HG02610 (cell line): Measurements from ENCODE around the gene AVPR1A.
A peak's percentile ranks its signal among the peaks of the same experiment; 100 is the strongest.
"Not testable (repeated sequence)": the region's sequence is repeated elsewhere in the genome, so short reads cannot be mapped to it uniquely, and the experiment has no call there.

Source experiments
- ATAC-seq: cut with Tn5 transposase; IDR thresholded peaks from one replicate; pipeline ENCODE4 v1.9.1; 2021; ENCODE audit warnings: mild to moderate bottlenecking, moderate library complexity; ENCODE audit not compliant: unreplicated experiment

Gene AVPR1A

DNA sequence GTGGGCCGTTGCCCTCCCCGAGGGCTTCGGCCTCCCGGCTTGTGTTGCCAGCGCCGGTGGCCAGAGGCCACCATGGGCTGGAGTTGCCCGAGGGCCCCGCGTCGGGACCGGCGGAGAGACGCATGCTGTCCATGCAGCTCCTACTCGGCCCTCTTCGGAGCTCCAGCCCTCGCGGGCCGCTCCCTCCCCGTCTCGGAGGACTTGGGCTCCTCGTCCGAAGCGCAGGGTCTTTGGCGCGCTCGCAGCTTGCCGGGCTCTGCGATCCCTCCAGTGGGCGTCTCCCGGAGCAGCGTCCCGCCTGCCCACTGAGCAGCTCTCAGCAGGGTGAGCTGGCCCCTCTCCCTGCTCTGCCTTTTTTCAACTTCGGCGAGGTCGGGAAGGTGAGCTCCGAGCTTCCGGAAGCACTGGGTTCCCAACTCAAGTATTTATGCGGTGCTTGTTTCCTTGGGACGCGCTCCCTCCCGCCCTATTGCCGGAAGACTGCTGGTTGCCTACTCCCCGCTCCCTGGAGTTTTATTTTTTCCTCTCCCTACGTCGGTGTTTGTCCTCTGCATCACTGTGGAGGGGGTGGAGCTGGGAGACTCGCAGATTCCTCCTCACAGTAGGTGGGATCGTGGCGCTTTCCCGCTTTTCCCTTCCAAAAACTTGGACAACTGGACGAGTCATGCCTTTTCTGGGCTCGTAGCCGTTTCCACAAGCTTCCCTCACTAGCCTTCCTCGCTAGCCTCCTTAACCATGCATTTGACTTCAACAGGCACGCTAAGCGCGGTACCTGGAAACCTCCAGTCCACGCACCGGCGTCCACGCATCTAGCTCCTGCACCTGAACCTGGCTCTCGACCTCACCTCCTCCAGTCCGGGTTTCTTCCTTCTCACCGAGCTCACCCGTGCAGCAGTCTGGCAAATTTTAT is at the start of gene AVPR1A:
Gene AVPR1A, minus strand, starts transcription at position 489 of the 910 bp plus-strand sequence. Its CDS starts 365 bp downstream, at position 124.
- no peak for ATAC-seq

DNA sequence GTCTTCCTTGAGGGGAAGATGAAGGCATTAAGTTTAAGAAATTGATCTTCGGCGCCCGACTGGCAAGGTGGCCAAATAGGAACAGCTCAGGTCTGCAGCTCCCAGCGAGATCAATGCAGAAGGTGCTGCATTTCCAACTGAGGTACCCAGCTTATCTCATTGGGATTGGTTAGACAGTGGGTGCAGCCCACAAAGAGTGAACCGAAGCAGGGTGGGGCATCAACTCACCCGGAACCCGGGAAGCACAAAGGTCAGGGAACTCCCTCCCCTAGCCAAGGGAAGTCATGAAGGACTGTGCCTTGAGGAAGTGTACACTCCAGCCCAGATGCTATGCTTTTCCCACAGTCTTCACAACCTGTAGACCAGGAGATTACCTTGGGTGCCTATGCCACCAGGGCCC is 45.2 kb upstream of the AVPR1A start:
- no peak for ATAC-seq

DNA sequence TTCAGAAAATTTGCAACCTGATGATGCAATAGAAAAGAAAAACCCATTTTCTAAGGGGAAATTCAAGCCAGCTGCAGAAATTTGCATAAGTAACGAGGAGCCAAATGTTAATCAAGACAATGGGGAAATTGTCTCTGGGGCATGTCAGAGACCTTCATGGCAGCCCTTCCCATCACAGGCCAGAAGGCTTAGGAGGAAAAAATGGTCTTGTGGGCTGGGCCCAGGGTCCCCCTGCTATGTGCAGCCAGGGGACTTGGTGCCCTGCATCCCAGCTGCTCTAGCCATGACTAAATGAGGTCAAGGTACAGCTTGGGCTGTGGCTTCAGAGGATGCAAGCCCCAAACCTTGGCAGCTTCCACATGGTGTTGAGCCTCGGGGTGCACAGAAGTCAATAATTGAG is 28.2 kb upstream of the AVPR1A start:
- no peak for ATAC-seq

DNA sequence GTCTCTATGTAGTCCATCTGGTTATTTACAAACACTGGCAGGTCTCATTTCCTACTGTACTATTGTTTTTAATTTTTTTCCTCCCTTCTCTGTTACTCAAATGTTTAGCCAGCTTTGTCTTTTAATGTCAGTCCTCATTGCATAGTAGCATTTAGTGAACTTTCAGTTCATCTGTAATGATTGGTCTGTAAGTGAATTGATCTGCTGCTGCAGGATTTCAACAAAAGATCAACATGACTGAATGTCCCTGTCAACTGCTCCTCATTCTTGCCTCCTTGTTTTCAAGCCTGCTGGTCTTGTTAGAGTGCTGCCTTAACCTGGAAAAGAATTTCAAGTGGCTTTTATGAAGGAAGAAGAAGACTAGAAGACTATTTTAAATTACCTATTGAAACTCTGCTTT is 19.3 kb upstream of the AVPR1A start:
- ATAC-seq: no peak

DNA sequence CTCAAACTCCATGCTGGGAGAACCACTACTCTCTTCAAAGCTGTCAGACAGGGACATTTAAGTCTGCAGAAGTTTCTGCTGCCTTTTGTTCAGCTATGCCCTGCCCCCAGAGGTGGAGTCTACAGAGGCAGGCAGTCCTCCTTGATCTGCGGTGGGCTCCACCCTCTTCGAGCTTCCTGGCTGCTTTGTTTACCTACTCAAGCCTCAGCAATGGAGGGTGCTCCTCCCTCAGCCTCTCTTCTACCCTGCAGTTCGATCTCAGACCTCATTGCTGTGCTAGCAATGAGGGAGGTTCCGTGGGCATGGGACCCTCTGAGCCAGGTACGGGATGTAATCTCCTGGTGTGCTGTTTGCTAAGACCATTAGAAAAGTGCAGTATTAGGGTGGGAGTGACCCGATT is 16.7 kb upstream of the AVPR1A start:
- ATAC-seq: not testable (repeated sequence)

DNA sequence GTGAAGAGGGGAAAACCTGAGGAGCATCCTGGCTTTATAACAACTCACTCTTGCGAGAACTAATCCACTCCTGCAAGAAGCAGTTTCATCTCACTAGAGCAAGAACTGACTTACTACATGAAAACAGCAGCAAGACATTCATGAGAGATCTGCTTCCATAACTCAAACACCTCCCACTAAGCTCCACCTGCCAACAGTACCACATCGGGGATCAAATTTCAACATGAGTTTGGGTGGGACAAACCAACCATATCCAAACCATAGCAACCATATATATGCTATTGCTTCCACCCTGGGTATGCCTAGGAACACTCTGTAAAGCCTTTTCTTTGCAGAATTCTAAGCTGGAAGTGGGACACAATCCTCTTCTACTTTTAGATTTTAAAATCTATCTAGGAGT is 13.9 kb upstream of the AVPR1A start:
- no peak for ATAC-seq

DNA sequence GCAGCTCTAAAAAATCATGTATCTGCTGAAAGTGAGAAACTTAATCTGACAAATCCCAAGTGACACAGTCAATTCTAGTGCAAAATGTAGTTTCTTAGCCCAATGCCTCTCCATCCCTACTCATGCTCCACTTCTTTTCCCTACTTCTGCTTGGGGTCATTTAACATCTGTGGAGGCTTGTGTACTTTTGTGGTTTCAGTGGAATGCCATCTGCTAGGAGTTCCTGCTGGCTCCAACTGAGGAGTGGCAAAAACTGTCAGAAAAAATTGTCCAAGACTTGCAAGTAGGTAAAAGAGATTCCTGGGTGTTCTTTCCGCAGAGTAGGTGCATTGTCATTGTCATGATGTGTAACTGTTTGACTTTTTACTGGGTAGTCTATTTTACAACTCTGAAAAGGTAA is 12.5 kb upstream of the AVPR1A start:
- no peak for ATAC-seq

DNA sequence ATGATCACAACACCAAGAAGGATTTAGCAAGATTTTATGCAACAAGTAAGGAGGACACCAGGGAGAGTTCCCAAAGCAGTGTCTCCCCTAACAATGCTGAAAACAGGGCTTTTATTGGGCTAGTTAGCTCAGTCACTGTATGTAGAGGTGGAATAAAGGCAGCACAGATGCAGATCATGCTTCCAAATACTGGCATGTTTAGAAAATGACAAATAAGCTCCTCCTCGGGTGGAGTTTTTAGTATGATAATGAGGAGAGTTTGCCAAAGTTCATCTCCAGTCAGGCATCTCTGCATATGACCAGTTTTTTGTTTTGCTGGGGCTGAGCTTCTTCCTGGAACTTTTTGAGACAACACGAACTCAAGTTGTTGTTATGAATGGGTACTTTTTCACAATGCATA is 4.4 kb upstream of the AVPR1A start:
- ATAC-seq: no peak

DNA sequence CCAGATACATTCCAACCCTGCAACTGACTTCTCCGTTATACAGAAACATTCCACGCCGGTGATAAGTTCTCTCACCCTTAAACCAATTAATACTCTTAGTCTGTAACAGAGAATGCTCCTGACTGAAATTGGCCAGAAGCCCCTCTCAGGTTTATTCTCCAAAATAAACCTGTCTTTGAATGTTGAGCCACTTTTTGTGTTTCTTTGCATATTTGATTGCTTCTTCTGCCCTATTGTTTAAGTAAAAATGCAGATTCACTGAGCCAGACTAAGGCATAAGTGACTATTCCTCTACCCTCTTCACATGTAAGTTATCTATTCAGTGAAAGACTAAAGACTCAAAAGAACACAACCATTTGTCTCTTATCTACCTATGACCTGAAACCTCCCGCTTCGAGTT is 3.6 kb upstream of the AVPR1A start:
- ATAC-seq: no peak

DNA sequence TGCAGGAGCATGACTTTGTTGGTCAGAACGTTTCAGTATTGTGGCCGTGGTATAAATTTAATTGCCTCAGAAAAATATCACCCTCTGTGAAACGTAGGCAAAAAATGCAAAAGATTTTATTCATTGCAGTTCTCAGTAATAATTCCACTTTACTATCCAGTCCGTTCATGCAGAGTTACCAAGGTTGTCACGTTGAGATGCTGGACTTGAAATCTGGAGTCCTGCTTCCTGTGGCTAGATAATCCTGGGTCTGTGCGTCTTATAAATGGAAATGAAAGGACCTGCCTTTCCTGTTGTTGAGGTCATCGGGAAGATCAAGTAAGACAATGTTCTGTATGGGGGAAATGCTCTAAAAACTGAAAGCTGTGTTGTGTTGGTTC is 1.3 kb upstream of the AVPR1A start:
- ATAC-seq: no peak

DNA sequence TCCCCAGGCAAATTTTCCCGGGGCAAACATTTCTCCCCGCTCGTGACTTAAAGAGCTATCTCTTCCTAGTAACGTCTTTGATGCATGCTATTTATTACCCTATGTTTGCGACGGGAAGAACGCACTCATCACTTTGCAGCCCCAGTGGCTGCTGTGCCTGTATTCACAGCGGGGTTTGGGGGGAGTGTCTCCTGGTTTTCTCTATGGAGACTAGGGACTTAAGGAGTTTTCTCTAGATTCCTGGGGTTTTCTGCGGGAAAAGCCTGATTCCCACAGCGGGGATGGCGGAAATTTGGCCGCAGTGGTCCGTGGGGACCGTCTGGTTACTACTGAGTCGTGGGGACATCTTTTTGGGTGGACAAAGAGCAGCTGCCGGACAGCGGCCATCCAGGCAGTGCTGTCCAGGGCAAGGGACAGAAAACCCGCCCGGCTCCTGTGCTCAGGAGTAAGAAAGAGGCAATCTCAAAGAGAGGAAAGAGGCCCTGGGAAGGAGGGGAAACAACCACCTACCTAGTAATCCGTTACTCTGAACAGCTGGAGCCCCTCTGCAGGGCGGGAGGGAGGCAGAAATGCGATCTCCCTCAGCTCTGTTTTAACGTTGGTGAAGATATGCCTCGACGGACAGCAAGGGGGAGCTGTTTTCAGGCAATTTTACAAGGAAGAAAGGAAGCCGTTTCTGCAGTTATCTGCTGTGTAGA is 771 bp upstream of the AVPR1A start:
- ATAC-seq: peak; percentile 54

DNA sequence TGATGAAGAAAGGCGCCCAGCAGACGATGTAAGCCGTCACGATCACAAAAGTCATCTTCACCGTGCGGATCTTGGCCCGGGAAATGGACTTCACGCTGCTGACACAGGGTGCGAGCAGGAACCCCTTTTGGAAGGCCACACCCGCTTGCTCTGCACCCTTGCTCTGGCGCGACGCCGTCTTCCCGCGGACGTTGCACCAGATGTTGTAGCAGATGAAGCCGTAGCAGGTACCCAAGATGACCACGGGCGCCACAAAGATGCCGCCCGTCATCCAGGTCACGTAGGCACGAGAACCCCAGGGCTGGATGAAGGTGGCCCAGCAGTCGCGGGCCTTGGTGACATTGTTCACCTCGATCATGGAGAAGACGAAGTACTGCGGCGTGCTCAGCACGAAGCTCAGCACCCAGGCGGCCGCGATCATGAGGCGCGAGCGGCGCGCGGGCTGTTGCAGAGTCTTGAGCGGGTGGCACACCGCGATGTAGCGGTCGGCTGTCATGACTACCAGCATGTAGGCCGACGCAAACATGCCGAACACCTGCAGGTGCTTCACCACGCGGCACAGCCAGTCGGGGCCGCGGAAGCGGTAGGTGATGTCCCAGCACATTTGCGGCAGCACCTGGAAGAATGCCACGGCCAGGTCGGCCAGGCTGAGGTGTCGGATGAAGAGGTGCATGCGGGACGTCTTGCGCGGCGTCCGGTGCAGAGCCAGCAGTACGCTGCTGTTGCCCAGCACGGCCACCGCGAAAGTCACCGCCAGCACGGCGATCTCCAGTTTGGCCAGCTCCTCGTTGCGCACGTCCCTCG is 890 bp downstream of the AVPR1A start:
- no peak for ATAC-seq

DNA sequence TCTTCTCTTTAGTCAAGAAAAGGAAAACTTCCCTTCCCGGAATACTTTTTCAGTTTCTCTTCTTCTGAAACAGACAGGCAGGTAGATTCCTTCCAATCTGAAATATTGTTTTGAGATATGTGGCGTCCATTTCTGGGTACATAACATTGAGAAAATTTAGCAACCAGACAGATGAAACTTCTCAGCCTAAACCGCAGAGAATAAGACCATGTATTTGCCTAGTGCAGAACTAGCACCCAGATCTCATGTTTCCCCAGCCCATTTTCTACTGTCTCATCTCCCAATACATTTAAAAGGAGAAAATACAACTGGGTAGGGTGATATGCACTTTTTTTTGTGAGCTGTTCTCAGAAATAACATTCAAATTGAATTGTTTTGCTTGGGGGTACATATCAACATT is 6.4 kb downstream of the AVPR1A start:
- no peak for ATAC-seq

DNA sequence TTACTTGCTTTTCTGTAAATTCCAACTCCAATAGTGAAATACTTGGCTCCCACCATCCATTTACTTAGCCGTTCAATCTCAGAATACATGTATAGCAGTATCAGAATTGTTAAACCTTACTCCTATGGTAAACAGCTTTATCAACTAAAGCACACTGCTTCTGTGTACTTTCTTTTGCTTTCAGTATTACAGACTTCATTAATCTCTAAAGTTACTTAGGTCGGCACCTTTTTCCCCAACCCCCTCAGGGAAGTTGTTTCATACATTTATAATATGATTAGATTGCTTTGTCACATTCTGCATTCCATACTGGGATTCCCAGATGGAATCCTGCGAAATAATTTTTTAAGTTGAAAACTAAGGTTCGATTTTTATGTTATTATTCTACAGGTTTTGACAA is 12.5 kb downstream of the AVPR1A start:
- ATAC-seq: no peak

DNA sequence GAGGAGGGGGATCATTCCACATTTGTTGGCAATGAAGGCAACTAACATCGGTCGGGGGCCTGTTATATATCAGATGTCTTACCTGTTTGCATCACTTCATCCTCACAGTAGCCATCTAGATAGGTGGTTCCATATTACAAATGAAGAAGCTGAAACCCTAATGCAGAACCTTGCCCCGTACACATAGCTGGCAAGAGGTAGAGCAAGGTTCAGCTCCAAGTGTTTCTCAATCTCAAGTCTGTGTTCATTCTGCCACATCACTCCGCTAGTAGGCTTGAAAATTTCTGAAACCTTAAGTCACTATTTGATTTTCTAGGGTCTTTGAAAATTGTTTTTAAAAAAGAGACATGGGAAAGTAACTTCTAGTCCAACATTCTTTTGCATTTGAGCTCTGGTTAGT is 17.0 kb downstream of the AVPR1A start:
- no peak for ATAC-seq

DNA sequence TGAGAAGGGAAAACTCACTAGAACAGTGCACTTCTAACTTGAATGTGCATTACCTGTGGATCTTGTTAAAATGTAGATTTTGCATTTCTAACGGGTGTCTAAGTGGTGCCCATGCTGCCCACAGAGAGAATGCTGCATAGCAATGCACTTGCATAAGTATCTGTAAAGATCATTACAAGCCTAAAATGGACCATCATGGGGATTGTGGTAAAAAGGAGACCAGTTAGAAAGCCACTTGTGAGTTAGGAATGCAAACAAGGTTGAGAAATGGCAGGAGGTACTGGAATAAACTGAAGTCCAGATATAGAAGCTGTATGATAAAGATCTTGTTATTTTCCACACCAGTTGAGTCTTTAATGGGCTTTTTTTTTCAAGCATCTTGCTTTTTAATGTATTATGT is 18.8 kb downstream of the AVPR1A start:
- no peak for ATAC-seq

DNA sequence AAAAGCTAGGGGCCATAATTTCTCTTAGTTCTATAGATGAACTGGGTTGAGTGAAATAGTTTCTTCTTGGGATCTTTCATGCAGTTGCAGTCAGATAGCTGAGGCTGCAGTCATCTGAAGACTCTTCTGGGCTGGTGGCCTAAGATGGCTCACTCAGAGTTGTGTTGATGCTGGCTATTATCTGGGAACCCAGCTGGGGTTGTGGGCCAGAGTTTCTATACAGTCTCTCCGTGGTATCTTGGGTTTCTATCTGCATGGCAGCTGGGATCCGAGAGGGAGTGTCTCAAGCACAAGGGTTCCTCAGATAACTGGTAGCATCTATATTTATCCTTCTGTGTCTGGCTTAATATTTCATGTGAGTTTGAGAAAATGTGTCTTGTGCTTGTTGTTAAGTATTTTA is 21.1 kb downstream of the AVPR1A start:
- no peak for ATAC-seq

DNA sequence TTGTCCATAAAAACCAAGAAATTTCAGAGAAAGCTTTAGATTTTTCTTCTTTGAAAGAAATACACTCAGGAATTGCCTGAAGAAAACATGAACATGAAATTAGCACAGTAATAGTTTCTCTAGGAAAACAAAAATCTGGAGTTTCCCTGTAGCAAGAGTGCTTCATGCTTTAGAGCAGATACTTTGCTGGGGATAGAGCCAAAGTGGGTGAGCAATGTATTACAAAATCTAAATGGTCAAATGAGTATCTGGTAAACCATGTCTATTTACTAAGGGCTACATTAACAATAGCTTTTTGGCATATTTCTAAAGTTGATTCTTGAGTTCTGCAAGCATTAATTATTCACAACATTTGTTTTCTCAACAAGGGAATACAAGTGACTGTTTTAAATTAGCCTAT is 26.2 kb downstream of the AVPR1A start:
- ATAC-seq: no peak

DNA sequence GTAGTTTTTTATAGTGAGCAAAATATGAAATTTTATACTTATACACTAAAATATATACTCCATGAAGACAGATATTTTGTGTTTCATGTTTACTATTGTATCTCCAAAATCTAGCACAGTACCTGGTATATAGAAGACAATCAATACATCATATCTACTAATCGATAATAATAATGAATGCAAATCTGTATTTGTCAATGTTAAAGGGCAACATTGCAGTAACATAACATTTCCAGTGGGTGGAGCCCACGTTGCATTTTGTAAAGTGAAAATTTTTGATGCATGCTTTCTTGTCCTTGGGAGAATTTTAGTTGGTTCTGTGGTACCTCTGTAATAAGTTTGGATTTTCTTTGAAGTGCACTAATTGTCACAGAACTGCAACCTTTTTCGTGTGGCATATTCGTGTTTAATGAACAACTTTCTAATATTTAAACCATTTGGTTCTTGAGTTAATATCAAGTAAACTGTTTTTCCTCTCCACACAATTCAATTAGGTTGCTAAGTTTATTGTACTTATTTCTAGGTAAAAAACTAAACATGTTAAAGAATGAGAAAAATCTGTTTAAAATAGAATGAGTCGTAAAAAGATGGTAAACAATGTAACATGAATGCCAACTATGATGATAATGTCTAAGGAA is 47.4 kb downstream of the AVPR1A start:
- ATAC-seq: peak; percentile 44

DNA sequence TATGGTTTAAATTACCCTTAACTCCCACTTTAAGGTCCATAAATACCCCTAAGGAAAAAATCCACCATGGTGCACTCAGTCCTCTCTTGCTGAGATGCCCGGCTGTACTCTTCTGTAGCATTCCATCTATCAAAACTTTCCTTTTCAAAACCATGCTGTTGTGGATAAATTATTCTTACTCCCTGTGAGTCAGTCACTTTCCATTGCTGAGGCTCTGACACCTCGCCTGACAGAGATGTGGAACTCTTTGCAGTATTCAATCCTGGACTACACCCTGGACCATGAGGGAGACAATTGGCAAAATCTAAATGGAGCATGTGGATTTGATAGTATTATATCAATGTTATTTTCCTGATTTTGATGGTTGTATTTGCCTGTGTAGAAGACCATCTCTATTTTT is 49.1 kb downstream of the AVPR1A start:
- no peak for ATAC-seq

DNA sequence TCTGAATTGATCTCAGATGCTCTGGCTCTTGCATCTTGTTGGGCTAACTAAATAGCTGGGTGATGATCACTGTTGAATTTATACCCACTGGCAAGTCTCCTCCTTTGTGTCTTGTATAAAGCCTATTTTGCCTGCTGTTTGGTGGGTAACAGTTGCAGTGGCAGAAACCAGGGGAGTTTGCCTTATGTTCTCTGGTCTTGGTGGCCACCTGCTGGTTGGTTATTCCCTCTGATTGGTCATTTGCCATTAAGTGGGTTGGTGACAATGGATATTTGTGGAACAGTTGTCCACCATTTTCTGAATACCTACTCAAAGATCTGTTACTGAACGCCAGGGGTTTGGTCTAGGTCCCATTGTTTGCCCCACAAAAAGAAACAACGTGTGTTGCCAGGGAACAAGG is 52.1 kb downstream of the AVPR1A start:
- no peak for ATAC-seq
